HG03159 (cell line): ENCODE measurements around the gene DLGAP4.

Experiments
- ATAC-seq: cut with Tn5 transposase; IDR thresholded peaks from one replicate; pipeline ENCODE4 v1.9.1; 2021; ENCODE audit warnings: mild to moderate bottlenecking, moderate library complexity; ENCODE audit not compliant: unreplicated experiment

DLGAP4 gene

GRCh38 chr20:36574366-36575135 lies 268.4 kb downstream of the DLGAP4 start:
- no peak for ATAC-seq

- no peak for ATAC-seq
These were observed 269.9 kb downstream of the DLGAP4 start for GRCh38 chr20:36576081-36576445.
